ENCODE data around the gene PRKCE.

PRKCE gene

GRCh38 chr2:45938649-45939511, 287.4 kb downstream of the PRKCE start:
- no peak for DNase-seq (ENCODE audit: low read depth)

DNA sequence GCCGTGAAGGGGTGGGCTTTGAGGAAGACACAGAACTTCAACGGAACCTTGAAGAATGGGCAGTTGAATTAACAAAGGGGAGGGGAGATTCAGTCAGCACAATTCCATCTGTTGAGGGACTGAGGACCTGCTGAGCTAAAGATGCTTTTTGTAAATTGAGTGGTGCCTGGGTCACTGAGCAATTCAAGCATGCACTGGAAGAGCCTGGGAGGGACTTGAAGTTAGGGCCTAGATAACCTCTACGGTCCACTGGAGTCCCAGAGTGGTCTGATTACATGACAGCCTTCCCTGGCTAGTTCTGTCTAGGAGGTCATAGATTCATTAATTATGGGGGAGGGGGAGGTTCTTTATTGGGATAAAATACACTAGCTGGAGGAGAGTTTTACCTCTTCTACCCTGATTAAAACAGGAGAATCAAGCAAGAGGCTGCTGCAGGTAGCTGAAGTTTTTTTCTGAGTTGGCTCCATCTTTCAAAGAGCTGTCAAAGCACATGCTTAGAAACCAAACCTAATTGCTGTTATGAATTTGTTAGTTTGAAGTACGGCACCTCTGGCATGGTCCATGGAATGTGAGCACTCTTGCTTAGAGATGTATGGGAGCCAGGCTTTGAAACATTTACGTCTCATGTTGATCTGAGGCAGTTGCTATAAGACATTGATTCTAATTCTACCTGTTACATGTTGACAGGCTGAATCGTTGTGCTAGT, 290.2 kb downstream of the PRKCE start:
- DNase-seq (ENCODE audit: low read depth): no peak

GRCh38 chr2:45942237-45942738, 290.8 kb downstream of the PRKCE start:
- DNase-seq (ENCODE audit: low read depth): no peak

- DNase-seq (ENCODE audit: low read depth): no peak
Observed at GRCh38 chr2:45943219-45944044, 292.0 kb downstream of the PRKCE start.

GRCh38 chr2:45944074-45944473, 292.6 kb downstream of the PRKCE start:
- DNase-seq (ENCODE audit: low read depth): no peak

DNA sequence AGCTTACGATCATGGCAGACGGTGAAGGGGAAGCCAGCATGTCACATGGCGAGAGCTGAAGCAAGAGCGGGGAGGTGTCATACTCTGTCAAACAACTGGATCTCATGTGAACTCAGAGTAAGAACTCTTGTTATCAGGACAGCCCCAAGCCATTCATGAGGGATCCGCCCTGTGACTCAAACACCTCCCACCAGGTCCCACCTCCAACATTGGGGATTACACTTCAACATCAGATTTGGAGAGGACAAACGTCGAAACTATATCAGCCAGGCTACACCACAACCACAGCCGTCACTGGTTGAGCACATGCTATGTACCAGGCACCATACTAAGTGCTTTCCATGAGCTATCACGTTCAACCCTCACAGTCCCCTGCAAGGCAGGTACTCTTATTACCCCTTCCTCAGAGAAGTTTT, 293.8 kb downstream of the PRKCE start:
- no peak for DNase-seq (ENCODE audit: low read depth)

- no peak for DNase-seq (ENCODE audit: low read depth)
Observed at GRCh38 chr2:45946023-45946422, 294.5 kb downstream of the PRKCE start.

- no peak for DNase-seq (ENCODE audit: low read depth)
Observed at GRCh38 chr2:45950606-45951005, 299.1 kb downstream of the PRKCE start.

- no peak for DNase-seq (ENCODE audit: low read depth)
Observed at GRCh38 chr2:45951025-45951727, 299.7 kb downstream of the PRKCE start.

DNA sequence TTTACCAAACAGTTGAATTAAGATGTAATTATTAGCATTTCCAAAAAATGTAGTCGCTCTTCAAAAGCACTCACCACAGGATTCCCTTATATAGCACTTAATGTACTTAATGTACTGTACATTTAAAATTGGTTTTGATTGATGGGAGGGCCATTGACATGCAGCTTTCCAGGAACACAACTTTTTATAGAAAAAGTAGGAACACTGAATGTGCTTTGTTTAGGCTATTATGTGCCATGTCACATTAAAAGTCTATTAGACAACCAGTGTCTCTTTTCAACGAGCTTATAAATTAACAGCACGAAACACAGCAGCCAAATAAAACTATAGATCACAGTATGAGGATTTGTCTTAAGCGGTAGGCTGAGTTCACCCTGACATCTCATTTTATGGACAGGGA, 301.1 kb downstream of the PRKCE start:
- no peak for DNase-seq (ENCODE audit: low read depth)

DNA sequence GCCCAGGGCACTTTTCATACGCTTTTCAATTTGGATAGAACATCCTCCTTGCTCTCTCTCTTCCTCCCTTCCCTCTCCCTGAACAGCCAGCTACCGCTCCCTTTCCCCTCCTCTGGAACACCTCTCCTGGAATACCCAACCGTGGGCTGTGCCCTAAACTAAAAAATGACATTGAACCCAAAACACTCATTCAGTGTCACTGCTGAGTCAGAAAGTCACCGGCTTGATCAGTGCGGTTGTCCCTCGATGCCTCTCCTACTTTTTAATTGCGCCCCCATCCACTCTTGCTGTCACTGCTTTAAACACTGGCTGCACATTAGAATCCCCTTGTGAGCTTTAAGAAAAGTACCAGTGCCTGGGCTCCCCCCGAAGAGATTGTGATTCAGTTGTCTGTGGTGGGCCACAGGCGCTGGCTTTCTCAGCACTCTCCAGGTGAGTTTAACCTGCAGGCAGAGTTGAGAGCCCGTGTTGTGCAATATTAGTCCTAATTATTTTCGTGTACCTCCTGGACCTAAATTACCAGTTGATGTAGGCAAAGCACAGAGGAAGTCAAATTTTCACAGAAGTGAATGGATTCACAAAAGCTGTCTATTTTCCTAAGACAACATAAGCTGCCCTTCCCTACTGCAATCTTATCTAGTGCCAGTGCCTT, 302.0 kb downstream of the PRKCE start:
- no peak for DNase-seq (ENCODE audit: low read depth)

GRCh38 chr2:45954233-45954850, 302.9 kb downstream of the PRKCE start:
- no peak for DNase-seq (ENCODE audit: low read depth)

GRCh38 chr2:45957533-45958227, 306.2 kb downstream of the PRKCE start:
- DNase-seq (ENCODE audit: low read depth): no peak

DNA sequence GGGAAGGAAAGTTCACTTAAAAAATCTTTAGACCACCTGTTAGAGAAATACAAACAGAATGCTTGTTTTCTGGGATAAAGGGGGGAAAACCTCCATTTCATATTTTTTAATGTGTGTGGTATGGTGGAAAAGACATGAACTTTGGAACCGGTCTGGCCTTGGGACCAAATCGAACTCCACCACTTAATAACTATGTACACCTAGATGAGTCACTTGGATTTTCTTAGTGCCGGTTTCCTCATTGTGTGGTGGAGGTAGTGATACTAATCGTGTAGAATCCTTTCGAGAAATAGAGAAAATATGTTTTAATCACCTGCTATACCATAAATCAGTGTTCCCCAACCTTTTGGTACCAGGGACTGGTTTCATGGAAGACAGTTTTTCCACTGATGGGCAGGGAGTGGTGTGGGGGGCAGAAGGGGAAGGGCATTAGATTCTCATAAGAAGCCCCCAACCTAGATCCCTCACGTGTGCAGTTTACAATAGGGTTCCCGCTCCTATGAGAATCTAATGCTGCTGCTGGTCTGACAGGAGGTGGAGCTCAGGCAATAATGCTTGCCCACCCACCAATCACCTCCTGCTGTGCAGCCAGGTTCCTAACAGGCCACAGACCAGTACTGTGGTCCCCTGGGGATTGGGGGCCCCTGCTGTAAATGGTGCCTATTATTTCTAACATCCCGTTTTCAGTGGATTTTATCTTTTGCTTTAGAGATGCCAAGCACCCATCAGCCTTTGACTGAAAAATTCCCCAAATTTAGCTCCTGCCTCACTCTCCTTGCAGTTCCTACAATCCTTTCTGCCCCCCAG, 308.8 kb downstream of the PRKCE start:
- DNase-seq (ENCODE audit: low read depth): no peak

GRCh38 chr2:45962177-45962921, 310.9 kb downstream of the PRKCE start:
- no peak for DNase-seq (ENCODE audit: low read depth)

DNA sequence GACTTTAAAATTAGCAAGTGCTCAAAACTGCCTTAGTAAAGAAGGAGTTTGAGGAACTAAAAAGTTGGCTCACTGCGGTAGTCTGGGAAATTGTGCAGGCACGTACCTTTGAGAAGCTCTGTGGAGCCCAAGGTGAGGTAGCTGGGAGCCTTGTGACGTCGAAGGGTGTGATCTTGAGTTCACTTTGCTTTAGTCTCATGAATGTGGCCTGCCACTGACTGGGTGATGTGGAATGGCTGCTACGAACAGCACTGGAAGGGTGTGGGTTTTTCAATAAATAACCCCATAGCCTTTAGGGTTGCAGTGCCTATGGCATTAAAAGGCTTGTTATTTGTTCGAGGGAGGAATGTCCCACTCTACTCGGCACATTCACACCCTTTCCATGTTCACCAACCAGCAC, 312.3 kb downstream of the PRKCE start:
- no peak for DNase-seq (ENCODE audit: low read depth)

GRCh38 chr2:45964223-45964841, 312.9 kb downstream of the PRKCE start:
- DNase-seq (ENCODE audit: low read depth): no peak

- DNase-seq (ENCODE audit: low read depth): no peak
Observed at GRCh38 chr2:45964906-45965305, 313.4 kb downstream of the PRKCE start.
